Measurements from ENCODE around the gene TCP11L2.

DNA sequence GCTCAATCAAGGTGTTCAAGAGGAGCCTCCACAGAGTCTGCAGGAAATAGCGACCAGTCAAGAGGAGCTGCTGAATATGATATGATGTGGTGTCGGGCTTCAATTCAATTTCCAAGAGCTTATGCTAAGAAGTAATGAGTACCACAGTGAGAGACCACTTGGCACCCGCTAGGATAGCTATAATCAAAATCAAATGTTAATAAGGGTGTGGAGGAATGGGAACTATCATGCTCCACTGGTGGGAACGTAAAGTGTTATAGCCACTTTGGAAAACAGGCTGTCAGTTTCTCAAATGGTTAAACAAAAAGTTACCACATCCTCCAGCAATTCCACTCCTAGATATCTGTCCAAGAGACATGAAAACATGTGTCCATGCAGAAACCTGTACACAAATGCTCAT is 61.7 kb downstream of the TCP11L2 start:
- TF ChIP-seq EZH2phosphoT487 (IDR thresholded peaks at IDR 0.05; ENCODE audit: low read depth): no peak
- TF ChIP-seq, protein P1, sequence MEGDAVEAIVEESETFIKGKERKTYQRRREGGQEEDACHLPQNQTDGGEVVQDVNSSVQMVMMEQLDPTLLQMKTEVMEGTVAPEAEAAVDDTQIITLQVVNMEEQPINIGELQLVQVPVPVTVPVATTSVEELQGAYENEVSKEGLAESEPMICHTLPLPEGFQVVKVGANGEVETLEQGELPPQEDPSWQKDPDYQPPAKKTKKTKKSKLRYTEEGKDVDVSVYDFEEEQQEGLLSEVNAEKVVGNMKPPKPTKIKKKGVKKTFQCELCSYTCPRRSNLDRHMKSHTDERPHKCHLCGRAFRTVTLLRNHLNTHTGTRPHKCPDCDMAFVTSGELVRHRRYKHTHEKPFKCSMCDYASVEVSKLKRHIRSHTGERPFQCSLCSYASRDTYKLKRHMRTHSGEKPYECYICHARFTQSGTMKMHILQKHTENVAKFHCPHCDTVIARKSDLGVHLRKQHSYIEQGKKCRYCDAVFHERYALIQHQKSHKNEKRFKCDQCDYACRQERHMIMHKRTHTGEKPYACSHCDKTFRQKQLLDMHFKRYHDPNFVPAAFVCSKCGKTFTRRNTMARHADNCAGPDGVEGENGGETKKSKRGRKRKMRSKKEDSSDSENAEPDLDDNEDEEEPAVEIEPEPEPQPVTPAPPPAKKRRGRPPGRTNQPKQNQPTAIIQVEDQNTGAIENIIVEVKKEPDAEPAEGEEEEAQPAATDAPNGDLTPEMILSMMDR (IDR thresholded peaks at IDR 0.05; ENCODE audit: low read depth, low read length): no peak
